ENCODE data around the gene SLC31A1. TPM values are rescaled to one million over a fixed set of nuclear protein-coding genes. Genes with fewer than 3 reads are reported as not detected.

The SLC31A1 gene
- total and polyA plus RNA-seq, 2 of the 8 experiments (the other 6 are each of a cell fraction or from before 2014, with no cell fraction given) = 23.9 to 40.8 TPM

- TF ChIP-seq CHD7 (IDR thresholded peaks at IDR 0.05; ENCODE audit: insufficient replicate concordance, low read length) (no peak), TAF7 (optimal IDR thresholded peaks at IDR 0.05; ENCODE audit: borderline replicate concordance, low read depth, low read length) (no peak)
Observed at GRCh38 chr9:113176803-113177202, 44.5 kb upstream of the SLC31A1 start (continued).
